Endothelial cell of umbilical vein (primary cell): ENCODE measurements around the gene ATP5PD. TPM values are rescaled to one million over a fixed set of nuclear protein-coding genes. Genes with fewer than 3 reads are reported as not detected.

Source experiments
- BruUV-seq: library from RNA; stranded (reverse); fragments of 400-500 nt; replicated peaks from 2 replicates; lab custom pipeline; 2021; lab: Mats Ljungman, UMichigan
- CTCF ChIA-PET: fragments of 300-600, 350-600 bp; sonication (Branson Sonifier 250); formaldehyde crosslinking; loops from one replicate; lab custom pipeline; 2021; ENCODE audit warnings: antibody characterized with exemption, inconsistent platforms; lab: Charles Lee
- POLR2A ChIA-PET: fragments of 300-600, 350-600 bp; sonication (Branson Sonifier 250); formaldehyde crosslinking; loops from one replicate; lab custom pipeline; 2021; ENCODE audit warnings: antibody characterized with exemption, inconsistent platforms; lab: Charles Lee
- DNase-seq: peaks from one replicate; pipeline ENCODE4 v3.0.0-alpha.2; 2011; ENCODE audit warnings: low read depth, low spot score
- FAIRE-seq: peaks from 2 replicates; lab custom pipeline; 2011; peaks lifted over from hg19 to GRCh38; lab: Jason Lieb, UNC
- H2AFZ ChIP-seq: 2 replicates; pipeline ENCODE4 v1.6.0; 2012; ENCODE audit warnings: low read depth, low read length, control low read depth, inconsistent platforms
- H3K27ac ChIP-seq: 2 replicates; pipeline ENCODE4 v1.5.1; 2011; ENCODE audit warnings: low read depth, mild to moderate bottlenecking, control low read depth, low read length, moderate library complexity; ENCODE audit not compliant: insufficient read depth
- H3K27me3 ChIP-seq, 2 experiments: 2 replicates each; pipeline versions ENCODE4 v1.6.0 to v1.6.1; 2011; ENCODE audit warnings: low read length in 2 of 2, mixed read lengths in 1 of 2; ENCODE audit not compliant: control insufficient read depth in 2 of 2, insufficient read depth in 2 of 2
- H3K36me3 ChIP-seq, 2 experiments: 2 replicates in 1 of 2; 3 replicates in 1 of 2; pipeline ENCODE4 v1.5.1; 2011; ENCODE audit warnings: low read length in 2 of 2, mild to moderate bottlenecking in 1 of 2, moderate library complexity in 1 of 2; ENCODE audit not compliant: control insufficient read depth in 2 of 2, insufficient read depth in 2 of 2; ENCODE audit errors: extremely low read depth in 1 of 2
- H3K4me1 ChIP-seq: 3 replicates; pipeline ENCODE4 v1.5.1; 2011; ENCODE audit warnings: mild to moderate bottlenecking, low read length; ENCODE audit not compliant: control insufficient read depth, insufficient read depth; ENCODE audit errors: extremely low read depth
- H3K4me2 ChIP-seq: 2 replicates; pipeline ENCODE4 v1.6.1; 2011; ENCODE audit warnings: low read length, control low read depth, mixed read lengths; ENCODE audit not compliant: insufficient read depth
- H3K4me3 ChIP-seq, 3 experiments: fragments of 200-600 bp in 1 of 3; sonication (generic), shearing (Covaris generic) in 1 of 3; replicated peaks in 1 of 3; 2 replicates each; pipeline ENCODE4 v1.5.1; 2011 to 2016; ENCODE audit warnings: control low read depth in 3 of 3, low read length in 3 of 3, mild to moderate bottlenecking in 2 of 3, inconsistent platforms in 1 of 3, low read depth in 1 of 3, moderate library complexity in 1 of 3; ENCODE audit not compliant: insufficient read depth in 1 of 3
- H3K79me2 ChIP-seq: 2 replicates; pipeline ENCODE4 v1.6.0; 2012; ENCODE audit warnings: low read length, inconsistent platforms; ENCODE audit not compliant: control insufficient read depth, insufficient read depth
- H3K9ac ChIP-seq: replicated peaks from 2 replicates; pipeline ENCODE3; 2011; ENCODE audit warnings: low read length, control low read depth; ENCODE audit not compliant: insufficient read depth; ENCODE audit errors: extremely low read depth
- H3K9me1 ChIP-seq: replicated peaks from 3 replicates; pipeline ENCODE4 v1.6.0; 2011; ENCODE audit warnings: mild to moderate bottlenecking, low read length; ENCODE audit not compliant: control insufficient read depth, insufficient read depth; ENCODE audit errors: extremely low read depth
- H3K9me3 ChIP-seq: replicated peaks from 2 replicates; pipeline ENCODE4 v1.5.1; 2012; ENCODE audit warnings: low read length, inconsistent platforms; ENCODE audit not compliant: control insufficient read depth, insufficient read depth
- H4K20me1 ChIP-seq: replicated peaks from 2 replicates; pipeline ENCODE3; 2011; ENCODE audit warnings: mild to moderate bottlenecking, low read length; ENCODE audit not compliant: control insufficient read depth, insufficient read depth; ENCODE audit errors: extremely low read depth
- EZH2 ChIP-seq: IDR thresholded peaks from 2 replicates; pipeline ENCODE4 v1.6.1; 2012; ENCODE audit warnings: borderline replicate concordance, low read depth, mild to moderate bottlenecking, moderate library complexity, low read length, inconsistent platforms; ENCODE audit not compliant: severe bottlenecking
- FOS ChIP-seq: IDR thresholded peaks from 2 replicates; pipeline ENCODE4 v1.6.1; 2011; ENCODE audit warnings: mild to moderate bottlenecking, low read length, moderate library complexity, borderline replicate concordance; ENCODE audit not compliant: insufficient read depth
- GATA2 ChIP-seq: IDR thresholded peaks from 2 replicates; pipeline ENCODE4 v1.7.0; 2011; ENCODE audit warnings: low read depth, mild to moderate bottlenecking, moderate library complexity, mixed read lengths, low read length; ENCODE audit not compliant: insufficient read length, insufficient read depth
- JUN ChIP-seq: IDR thresholded peaks from 2 replicates; pipeline ENCODE4 v1.6.1; 2011; ENCODE audit warnings: borderline replicate concordance, low read depth; ENCODE audit not compliant: insufficient read length, insufficient read depth
- MAX ChIP-seq: IDR thresholded peaks from 2 replicates; pipeline ENCODE4 v1.6.1; 2011; ENCODE audit not compliant: insufficient read depth, insufficient read length
- MYC ChIP-seq: IDR thresholded peaks from one replicate; pipeline ENCODE4 v1.6.1; 2011; ENCODE audit warnings: mild to moderate bottlenecking, low read depth, low read length
- POLR2A ChIP-seq: IDR thresholded peaks from 2 replicates; pipeline ENCODE4 v1.6.1; 2012; ENCODE audit warnings: low read depth, mild to moderate bottlenecking, control low read depth, low read length
- POLR2AphosphoS5 ChIP-seq: IDR thresholded peaks from 2 replicates; pipeline ENCODE4 v1.6.1; 2012; ENCODE audit warnings: low read depth, mild to moderate bottlenecking, control low read depth, low read length, moderate library complexity; ENCODE audit not compliant: insufficient read depth
- dilution Hi-C: fragments of 300-500 bp; cut with MboI; formaldehyde crosslinking; loops from one replicate; pipeline ENCODE4 v1.15.0; 2019; ENCODE audit warnings: low sequenced_read_pairs; ENCODE audit not compliant: extremely low pct_ligation_motif_present
- intact Hi-C: fragments of 100-400 bp; cut with micrococcal nuclease; formaldehyde crosslinking; loops from one replicate; pipeline ENCODE4 v1.10.0; 2022
- polyA plus RNA-seq, 4 experiments: library from polyadenylated mRNA; depleted of rRNA in 3 of 4; stranded (reverse) in 3 of 4; unstranded in 1 of 4; fragments of >200 nt; gene quantifications; 2 replicates each; pipeline versions ENCODE4 v1.2.1 to v1.2.3, GENCODE V29; 2011 to 2012; ENCODE audit warnings: missing spikeins in 1 of 4
- total RNA-seq: library from RNA; stranded (reverse); gene quantifications from 2 replicates; pipeline ENCODE4 v1.2.3, GENCODE V29; 2021
- TF ChIP-seq, protein P1 (sequence below), 2 donors: IDR thresholded peaks; 1 replicate in 1 of 2; 2 replicates in 1 of 2; pipeline ENCODE4 v1.5.1; 2011; ENCODE audit warnings: low read length in 2 of 2, mild to moderate bottlenecking in 2 of 2, moderate library complexity in 2 of 2, control low read depth in 1 of 2, inconsistent platforms in 1 of 2, low read depth in 1 of 2; ENCODE audit not compliant: insufficient read depth in 1 of 2; ENCODE audit errors: extremely low read depth in 1 of 2

The ATP5PD gene
- total and polyA plus RNA-seq, 2 donors (not counting 3 experiments of a cell fraction or from before 2014, with no cell fraction given) = 182 to 200 TPM

GRCh38 chr17:75051941-75052340 is 5.2 kb upstream of the ATP5PD start:
- intact Hi-C loops = no loop called here
- ChIA-PET CTCF (no interaction called here), POLR2A (no interaction called here)
- H2AFZ ChIP-seq = no peak overlapping the region
- H3K4me2 ChIP-seq = no peak overlapping the region
- no TSS peak for BruUV-seq
- DNase-seq (no peak), FAIRE-seq (no peak)
- H3K27ac ChIP-seq = no peak overlapping the region
- H4K20me1 ChIP-seq = no peaks in the 10 kb centered on the region
- TF ChIP-seq FOS = no peak
- TF ChIP-seq EZH2 = no peak
- peaks cover 8% of the 10 kb centered on the region for H3K79me2 ChIP-seq
- dilution Hi-C loops = no loop called here
- no peak overlapping the region for H3K9ac ChIP-seq
- peaks cover 13% of the 10 kb centered on the region for H3K4me1 ChIP-seq
- H3K9me1 ChIP-seq = no peaks in the 10 kb centered on the region
- peaks cover 6 to 10% of the 10 kb centered on the region in 2 experiments for H3K36me3 ChIP-seq
- H3K4me3 ChIP-seq = no peak overlapping the region
- no peaks in the 10 kb centered on the region for H3K9me3 ChIP-seq
- no peaks in the 10 kb centered on the region for H3K27me3 ChIP-seq

GRCh38 chr17:75049706-75050105 is 2.9 kb upstream of the ATP5PD start:
- CTCF ChIA-PET = interaction anchor here (1.5 to 2.7 kb wide), 5 partner anchors 11 to 92 kb away, joined by 3 to 13 read pairs (median 6); no protein-coding TSS in a partner anchor
- Histone ChIP-seq H4K20me1 (no peaks in the 10 kb centered on the region), H3K79me2 (peaks cover 8% of the 10 kb centered on the region), H3K4me3 (no peak overlapping the region), H3K36me3 (peaks cover 6 to 10% of the 10 kb centered on the region in 2 experiments), H3K27ac (no peak overlapping the region), H3K4me1 (peaks cover 13% of the 10 kb centered on the region), H3K27me3 (no peaks in the 10 kb centered on the region), H3K9ac (no peak overlapping the region), H2AFZ (no peak overlapping the region), H3K4me2 (no peak overlapping the region), H3K9me1 (no peaks in the 10 kb centered on the region), H3K9me3 (no peaks in the 10 kb centered on the region)
- intact Hi-C loops = loop anchor here (5.0 to 10.0 kb wide), 3 partner anchors 58 to 465 kb away; partner anchors contain the start of genes ARMC7, CASKIN2, SUMO2 and TSEN54
- POLR2A ChIA-PET = no interaction called here
- FAIRE-seq (no peak), DNase-seq (no peak)
- dilution Hi-C loops = no loop called here
- TF ChIP-seq MYC (no peak), POLR2AphosphoS5 (no peak), MAX (no peak), JUN (no peak), EZH2 (no peak), FOS (no peak), GATA2 (no peak), POLR2A (no peak)
- TF ChIP-seq, protein P1, sequence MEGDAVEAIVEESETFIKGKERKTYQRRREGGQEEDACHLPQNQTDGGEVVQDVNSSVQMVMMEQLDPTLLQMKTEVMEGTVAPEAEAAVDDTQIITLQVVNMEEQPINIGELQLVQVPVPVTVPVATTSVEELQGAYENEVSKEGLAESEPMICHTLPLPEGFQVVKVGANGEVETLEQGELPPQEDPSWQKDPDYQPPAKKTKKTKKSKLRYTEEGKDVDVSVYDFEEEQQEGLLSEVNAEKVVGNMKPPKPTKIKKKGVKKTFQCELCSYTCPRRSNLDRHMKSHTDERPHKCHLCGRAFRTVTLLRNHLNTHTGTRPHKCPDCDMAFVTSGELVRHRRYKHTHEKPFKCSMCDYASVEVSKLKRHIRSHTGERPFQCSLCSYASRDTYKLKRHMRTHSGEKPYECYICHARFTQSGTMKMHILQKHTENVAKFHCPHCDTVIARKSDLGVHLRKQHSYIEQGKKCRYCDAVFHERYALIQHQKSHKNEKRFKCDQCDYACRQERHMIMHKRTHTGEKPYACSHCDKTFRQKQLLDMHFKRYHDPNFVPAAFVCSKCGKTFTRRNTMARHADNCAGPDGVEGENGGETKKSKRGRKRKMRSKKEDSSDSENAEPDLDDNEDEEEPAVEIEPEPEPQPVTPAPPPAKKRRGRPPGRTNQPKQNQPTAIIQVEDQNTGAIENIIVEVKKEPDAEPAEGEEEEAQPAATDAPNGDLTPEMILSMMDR (IDR thresholded peaks at IDR 0.05; ENCODE audit: extremely low read depth in 1 of 2, insufficient read depth in 1 of 2, low read depth in 1 of 2, low read length in 2 of 2) = no peak
- no TSS peak for BruUV-seq
